Stimulated activated CD4-positive, alpha-beta T cell treated with anti-CD3 and anti-CD28 coated beads, Interleukin-4, amount 100 ng/mL, for 1 hour (primary cell): ENCODE measurements around the gene MVB12B.

ENCODE experiments used
- DNase-seq: peaks from one replicate; pipeline ENCODE4 v3.0.0-alpha.2; 2020

Gene MVB12B

GRCh38 chr9:126304207-126304970, 22.2 kb upstream of the MVB12B start:
- DNase-seq, result no peak

DNA sequence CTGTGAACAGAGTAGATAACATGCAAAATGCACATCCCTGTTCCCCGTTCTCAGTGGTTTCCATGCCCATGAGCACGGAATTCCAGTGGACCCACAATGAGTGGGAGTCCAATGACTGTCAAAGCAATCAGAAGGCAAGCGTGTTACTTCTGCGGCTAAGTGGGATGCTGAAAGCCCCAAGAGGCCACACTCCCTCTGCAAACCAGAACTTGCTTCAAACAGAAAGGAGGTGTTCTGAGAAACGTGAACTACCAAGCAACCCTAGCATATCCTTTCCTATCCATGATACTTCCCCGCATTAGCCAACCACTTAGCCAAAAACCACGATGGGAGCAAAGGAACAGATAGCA, 21.7 kb upstream of the MVB12B start:
- DNase-seq, result no peak

- DNase-seq, result no peak
Measured at GRCh38 chr9:126306071-126306647, 20.5 kb upstream of the MVB12B start.

GRCh38 chr9:126307322-126308061, 19.1 kb upstream of the MVB12B start:
- no peak for DNase-seq

DNA sequence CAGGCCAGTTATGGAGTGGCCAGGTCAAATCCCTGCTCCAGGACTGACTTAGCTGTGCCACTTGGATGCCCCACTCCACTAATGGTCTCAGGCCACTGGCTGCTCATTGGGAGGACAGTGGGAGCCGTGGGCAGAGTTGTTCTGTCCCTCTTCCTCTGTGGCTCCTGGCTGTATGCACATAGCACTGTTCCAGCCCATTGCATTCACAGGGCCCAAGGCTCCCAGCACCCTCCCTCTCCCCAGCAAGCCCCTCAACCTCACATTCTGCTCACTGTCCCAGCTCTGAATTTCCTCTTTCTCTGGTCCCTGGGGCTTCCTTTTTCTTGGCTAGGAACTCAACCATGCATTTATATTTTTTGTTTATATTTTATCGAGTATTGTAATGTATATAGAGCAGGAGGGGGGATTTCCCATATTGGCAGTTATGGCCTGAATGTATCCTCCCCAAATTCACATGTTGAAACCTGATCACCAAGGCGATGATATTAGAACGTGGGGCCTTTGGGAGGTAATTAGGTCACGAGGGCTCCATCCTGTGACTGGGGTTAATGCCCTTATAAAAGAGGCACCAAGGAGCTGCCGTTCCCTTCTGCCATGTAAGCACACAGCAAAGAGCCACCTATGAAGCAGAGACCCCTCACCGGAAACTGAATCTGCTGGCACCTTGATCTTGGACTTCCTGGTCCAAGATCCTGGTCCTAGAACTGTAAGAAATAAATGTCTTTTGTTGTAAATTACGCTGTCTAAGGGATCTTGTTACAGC, 17.0 kb upstream of the MVB12B start:
- DNase-seq, result no peak

DNA sequence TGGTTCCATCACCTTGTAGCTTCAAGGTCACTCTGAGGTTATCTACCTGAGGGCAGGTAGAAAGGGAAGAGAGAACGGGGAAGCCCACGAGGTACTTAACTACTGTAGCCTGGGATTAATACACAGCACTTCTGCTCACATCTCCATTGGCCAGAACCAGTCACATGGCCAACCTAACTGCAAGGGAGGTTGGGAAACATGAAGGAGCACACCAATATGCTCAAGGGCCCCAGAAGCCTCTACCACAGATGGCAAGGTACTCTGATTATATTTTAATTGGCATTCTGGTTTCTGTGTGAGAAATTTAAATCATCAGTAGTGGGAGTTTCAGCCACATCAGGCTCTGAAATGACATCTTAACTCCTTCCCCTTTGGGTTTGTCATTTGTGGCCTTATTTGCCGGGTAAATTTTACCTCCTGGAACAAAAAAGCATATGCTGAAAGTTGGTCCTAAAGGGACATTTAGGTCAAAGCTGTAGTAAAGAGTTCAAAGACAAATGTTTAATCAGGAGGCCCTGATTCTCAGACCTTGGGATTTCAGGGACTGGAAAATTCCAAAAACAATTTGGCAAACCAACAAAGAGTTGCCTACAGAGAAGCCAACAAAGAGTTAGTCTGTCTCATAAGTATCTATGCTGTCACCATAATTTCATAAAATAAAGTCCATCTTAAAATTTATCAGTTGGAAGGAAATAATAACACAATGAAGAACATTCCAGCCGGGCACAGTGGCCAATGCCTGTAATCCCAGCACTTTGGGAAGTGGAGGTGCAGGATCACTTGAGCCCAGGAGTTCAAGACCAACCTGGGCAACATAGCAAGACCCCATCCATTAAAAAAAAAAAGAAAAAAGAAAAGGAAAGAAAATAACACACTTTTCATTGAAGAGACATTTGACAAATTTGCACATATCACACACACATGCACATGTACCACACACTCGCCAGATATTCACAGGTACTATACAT, 13.8 kb upstream of the MVB12B start:
- DNase-seq, result no peak

- no peak for DNase-seq
Measured at GRCh38 chr9:126316085-126316655, 10.5 kb upstream of the MVB12B start.

DNA sequence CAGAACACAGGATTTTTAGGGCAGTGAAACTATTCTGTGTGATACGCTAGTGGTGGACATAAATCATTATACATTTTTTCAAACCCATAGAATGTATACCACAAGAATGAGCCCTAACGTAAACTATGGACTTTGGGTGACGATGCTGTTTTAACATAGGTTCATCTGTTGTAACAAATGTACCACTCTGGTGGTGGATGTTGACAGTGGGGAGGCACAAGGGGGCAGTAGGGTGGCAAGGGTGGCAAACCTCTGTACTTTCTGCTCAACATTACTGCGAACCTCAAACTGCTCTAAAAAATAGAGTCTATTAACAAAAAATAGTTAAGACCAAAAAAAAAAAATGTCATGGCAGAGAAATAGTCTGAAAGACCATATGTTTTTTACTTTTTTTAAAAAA, 9.1 kb upstream of the MVB12B start:
- DNase-seq, result peak; percentile 25

- no peak for DNase-seq
Measured at GRCh38 chr9:126318858-126319257, 7.8 kb upstream of the MVB12B start.

GRCh38 chr9:126319671-126320070, 7.0 kb upstream of the MVB12B start:
- no peak for DNase-seq

DNA sequence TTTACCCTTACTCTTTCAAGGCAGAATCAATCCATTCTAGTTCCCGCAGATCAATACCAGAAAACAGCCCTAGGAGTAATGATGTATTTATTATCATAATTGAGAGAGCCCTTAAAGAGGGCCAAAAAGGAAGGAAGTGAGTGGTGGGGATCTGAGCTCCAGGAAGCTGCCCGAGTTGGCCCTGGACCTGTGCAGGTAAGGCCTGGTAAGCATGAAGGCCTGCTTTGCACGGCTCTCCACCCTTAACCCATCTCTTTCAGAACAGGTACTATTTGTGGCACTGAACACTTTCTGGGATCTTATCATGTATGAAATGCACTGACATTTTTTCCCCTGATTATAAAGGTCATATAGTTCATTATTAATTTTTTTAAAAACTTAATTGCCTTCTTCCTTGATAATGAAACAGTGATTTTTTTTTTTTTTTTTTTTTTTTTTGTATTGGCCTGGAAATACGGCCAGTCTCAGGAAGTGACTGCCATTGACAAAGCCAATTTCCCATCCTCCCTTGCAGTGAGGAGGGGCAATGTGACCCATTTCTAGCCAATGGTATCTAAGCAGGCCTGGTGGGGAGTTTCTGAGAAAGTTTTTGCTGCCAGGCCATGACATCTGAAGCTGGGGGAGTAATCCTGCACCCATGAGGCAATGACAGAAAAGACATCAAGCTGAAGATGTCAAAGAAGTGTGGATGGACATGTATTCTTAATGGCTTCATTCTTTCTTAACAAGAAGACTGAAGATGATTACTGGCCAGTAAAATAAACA, 6.3 kb upstream of the MVB12B start:
- DNase-seq, result no peak

DNA sequence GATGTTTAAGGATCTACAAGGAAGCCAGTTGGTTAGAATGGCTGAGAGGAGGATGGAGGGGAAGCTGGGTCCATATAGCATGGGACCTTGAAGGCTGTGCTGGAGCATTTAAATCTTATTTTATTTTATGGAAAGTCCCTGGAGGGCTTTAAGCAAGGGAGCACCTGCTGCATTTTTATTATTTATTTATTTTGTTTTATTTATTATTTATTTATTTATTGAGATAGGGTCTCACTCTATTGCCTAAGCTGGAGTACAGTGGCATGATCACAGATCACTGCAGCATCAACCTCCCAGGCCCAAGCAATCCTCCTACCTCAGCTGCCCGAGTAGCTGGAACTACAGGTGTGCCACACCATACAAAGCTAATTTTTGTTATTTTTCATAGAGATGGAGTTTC, 4.9 kb upstream of the MVB12B start:
- DNase-seq, result no peak

- no peak for DNase-seq
Measured at GRCh38 chr9:126325821-126326220, 808 bp upstream of the MVB12B start.

GRCh38 chr9:126327006-126327713, 531 bp downstream of the MVB12B start:
- DNase-seq, result peak; percentile 31

- no peak for DNase-seq
Measured at GRCh38 chr9:126327714-126328185, 1.1 kb downstream of the MVB12B start.

GRCh38 chr9:126328407-126328806, 1.8 kb downstream of the MVB12B start:
- no peak for DNase-seq

DNA sequence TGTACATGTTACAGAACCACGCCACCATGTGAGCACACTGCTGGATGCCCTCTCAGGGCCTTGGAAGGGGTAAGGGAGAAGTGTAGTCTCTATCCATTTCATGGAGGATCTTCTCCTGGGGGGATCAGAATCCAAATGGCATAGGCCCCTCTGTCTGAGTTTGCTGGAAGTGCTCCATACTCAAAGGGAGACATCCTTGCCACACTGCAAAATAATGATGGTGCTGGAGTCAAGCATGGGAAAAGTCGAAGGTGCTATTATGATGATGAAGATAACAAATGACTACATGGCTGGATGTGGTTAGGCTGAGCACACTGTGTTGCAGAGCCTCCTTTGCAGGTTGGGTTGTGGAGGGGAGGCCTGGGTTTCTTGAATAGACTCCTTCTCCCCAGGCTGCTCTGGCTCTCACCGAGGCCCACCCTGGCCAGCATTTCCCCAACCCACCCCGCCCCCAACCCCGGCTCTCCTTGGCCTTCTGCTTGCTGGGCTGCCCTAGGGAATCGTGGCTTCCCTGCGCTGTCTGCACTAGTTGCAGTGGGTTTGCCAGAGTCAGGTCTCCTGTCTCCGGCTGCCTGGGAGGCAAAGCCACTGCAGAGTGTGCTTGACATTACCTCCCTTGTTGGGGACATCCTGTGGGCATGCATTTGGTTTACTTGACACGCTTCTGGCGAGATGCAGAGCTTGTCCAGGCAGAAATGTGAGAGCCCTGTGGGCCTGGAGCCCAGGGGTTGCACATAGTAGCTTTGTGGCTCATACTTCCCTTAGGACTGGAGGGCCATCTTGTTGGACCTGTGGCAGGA, 3.0 kb downstream of the MVB12B start:
- DNase-seq, result no peak

DNA sequence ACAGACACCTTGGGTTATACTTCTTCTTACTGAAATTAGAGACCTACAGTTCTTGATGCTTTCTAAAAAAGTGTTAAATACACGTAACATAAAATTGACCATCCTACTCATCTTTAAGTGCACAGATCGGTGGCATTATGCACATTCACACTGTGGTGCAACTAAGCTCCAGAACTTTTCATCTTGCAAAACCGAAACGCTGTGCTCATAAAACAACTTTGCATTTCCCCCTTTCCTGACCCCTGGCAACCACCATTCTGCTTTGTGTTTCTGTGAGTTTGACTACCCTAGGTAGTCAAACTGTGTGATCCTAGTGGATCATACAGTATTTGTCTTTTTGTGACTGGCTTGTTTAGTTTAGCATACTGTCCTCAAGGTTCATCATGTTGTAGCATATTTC, 3.9 kb downstream of the MVB12B start:
- no peak for DNase-seq
